ENCODE measurements around the gene PTPRR. TPM values are rescaled to one million over a fixed set of nuclear protein-coding genes. Genes with fewer than 3 reads are reported as not detected.

PTPRR gene
- total RNA-seq, 2 experiments from 2014 or later = not detected

DNA sequence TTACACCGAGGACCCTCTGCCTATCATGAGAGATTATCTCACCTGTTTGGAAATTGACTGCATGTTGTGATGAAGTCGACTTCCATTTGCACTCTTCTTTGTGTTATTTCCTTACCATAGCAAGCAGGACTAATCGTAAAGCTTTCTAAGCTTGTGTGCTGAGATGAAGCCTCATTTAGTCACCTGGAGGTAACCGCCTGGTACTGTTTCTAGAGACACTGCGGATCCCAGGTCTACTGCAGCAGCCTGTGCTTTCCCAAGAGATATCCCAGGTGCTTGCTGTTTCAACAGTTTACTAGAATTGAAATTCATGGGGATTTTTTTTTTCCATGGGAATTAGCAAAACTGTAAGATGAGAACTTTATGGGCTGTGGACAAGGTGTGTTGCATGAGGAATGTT is 131.8 kb downstream of the PTPRR start:
- Mint-ChIP-seq H3K27me3 (no peaks in the 10 kb centered on the region), H3K4me3 (no peak overlapping the region), H3K4me1 (no peaks in the 10 kb centered on the region), H3K36me3 (no peaks in the 10 kb centered on the region), H3K9me3 (ENCODE audit: low read depth) (no peaks in the 10 kb centered on the region), H3K27ac (no peak overlapping the region)
- CTCF ChIA-PET = no interaction called here
- DNase-seq = no peak
- ATAC-seq = no peak

DNA sequence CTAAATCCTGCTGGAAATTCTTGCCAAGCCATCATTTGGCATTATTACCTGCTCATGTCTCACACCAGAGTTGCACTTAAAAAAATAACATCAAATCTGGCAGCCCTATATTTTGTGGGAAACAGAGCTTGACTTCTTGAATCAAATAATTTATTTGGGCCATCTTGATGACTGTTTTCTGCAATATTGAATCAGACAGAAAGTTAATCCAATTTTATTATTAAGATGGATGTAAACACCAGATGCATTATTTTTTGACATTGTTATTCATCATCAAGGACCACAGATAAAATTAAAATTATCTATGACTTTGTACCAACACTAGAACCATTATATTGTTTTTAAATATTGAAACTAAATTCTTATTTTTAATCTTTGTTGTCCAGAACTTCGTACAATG is 132.9 kb downstream of the PTPRR start:
- Mint-ChIP-seq H3K27me3 (no peaks in the 10 kb centered on the region), H3K9me3 (ENCODE audit: low read depth) (no peaks in the 10 kb centered on the region), H3K27ac (no peak overlapping the region), H3K4me3 (no peak overlapping the region), H3K36me3 (no peaks in the 10 kb centered on the region), H3K4me1 (no peaks in the 10 kb centered on the region)
- DNase-seq (no peak), ATAC-seq (no peak)
- CTCF ChIA-PET = no interaction called here

DNA sequence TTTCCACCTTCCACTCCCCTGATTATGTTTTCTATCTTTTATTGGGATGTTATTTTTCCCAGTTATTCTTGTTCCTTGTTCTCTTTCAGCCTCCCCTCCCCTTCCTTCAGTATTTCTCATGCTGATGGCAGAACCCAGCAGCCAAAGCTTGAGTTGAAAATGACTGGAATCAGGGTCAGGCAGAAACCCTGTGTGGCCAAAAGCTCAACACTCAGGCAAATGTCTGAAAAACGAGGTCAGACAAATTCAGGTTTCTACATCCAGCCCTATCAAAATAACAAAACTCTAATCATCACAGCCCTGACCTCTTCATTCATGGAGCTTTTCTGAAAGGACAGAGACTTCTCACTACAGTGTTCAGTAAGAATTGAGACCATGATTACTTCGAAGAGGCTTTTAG is 134.6 kb downstream of the PTPRR start:
- no peak for ATAC-seq
- CTCF ChIA-PET = no interaction called here
- Mint-ChIP-seq H3K36me3 (no peaks in the 10 kb centered on the region), H3K4me3 (no peak overlapping the region), H3K27ac (no peak overlapping the region), H3K27me3 (no peaks in the 10 kb centered on the region), H3K9me3 (ENCODE audit: low read depth) (no peaks in the 10 kb centered on the region), H3K4me1 (no peaks in the 10 kb centered on the region)
- no peak for DNase-seq

DNA sequence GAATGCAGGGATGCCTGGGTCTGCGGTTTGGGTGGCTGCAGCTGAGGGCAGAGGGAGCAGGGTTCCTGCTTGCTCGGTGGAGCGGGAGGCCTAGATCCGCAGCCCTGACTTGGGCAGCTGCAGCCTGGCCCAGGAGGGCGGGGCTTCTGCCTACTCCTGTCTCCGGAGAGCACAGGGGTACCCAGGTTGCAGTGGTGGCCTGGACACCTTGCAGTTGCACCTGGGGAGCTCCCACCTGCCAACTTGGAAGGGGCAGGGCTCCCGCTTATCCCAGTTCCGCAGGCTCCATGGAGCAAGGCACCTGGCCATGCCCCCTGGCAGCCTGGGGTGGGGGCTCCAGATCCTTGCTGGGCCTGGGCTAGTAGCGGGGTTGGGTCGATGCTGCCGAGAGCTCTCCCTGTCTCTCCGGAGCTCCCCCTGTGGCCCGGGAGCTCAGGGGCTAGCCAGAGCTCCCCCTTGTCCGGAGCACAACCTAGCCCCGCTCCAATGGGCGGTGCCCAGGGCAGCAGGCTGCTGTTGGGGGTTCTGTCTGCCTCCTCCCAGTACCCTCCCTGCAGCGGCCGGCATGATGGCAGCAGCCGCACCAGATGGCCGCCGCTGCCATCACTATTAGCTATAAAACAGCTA is 136.4 kb downstream of the PTPRR start:
- DNase-seq = no peak
- Mint-ChIP-seq H3K4me1 (no peaks in the 10 kb centered on the region), H3K9me3 (ENCODE audit: low read depth) (no peaks in the 10 kb centered on the region), H3K4me3 (no peak overlapping the region), H3K27me3 (no peaks in the 10 kb centered on the region), H3K36me3 (no peaks in the 10 kb centered on the region), H3K27ac (no peak overlapping the region)
- CTCF ChIA-PET = no interaction called here
- no peak for ATAC-seq

DNA sequence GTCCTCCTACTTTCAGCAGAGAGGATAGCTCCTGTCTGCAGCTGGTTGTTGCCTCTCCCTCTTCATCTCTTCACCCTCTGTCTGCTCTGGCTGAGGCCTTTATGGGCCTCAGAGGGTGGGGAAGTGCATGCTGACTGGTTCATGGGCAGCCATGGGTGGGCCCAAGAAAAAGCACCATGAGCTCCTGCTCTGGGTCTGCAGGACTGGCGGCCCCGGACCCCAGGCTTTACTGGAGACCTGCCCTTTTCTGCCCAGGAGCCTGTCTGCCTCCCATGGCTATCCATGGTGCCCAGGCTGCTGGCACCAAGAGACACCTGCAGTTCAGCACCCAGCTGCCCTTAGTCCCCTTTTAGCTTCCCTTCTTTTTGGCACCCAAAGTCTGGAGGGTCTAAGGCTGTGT is 137.1 kb downstream of the PTPRR start:
- ATAC-seq (no peak), DNase-seq (no peak)
- Mint-ChIP-seq H3K27me3 (no peaks in the 10 kb centered on the region), H3K36me3 (no peaks in the 10 kb centered on the region), H3K4me1 (no peaks in the 10 kb centered on the region), H3K4me3 (no peak overlapping the region), H3K27ac (no peak overlapping the region), H3K9me3 (ENCODE audit: low read depth) (no peaks in the 10 kb centered on the region)
- CTCF ChIA-PET = no interaction called here

DNA sequence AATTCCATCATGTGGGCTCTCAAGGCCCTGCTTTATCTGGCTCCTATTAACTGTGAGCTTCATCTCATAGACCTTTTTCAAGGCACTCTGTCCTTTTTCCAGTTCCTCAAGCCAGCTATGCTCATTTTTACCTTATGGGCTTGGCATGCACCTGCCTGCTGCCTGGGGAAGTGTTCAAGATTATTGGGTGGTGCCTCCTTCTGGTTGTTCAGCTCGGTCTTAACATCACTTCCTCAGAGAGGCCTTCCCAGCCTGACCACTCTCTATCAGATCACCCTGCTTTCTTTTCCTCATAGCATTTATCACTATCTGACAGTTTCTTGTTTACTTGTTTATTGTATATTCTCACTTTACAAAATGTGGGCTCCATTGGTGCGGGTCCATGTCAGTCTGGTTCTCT is 141.3 kb downstream of the PTPRR start:
- Mint-ChIP-seq H3K4me3 (no peak overlapping the region), H3K27ac (no peak overlapping the region), H3K36me3 (no peaks in the 10 kb centered on the region), H3K27me3 (no peaks in the 10 kb centered on the region), H3K9me3 (ENCODE audit: low read depth) (no peaks in the 10 kb centered on the region), H3K4me1 (no peaks in the 10 kb centered on the region)
- DNase-seq (no peak), ATAC-seq (no peak)
- CTCF ChIA-PET = no interaction called here

DNA sequence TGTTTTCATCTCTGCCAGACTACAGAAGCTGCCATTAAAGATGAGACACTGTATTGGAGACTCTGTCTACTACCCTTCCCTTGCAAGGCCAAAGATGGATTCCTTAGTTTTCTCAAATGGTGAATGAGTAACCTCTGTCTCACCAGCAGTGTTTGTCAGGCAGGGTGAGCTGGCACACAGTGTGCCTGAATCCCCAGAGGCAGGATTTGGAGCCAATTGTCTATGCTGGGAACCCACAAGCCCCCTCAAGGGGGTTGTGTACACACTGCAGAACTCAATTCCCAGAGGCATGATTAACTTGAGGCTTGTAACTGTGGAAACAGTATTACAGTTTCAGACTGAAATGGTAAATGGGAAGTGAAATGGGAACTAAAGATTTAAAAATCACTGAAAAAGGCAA is 146.5 kb downstream of the PTPRR start:
- no peaks in the 10 kb centered on the region for H3K36me3 Mint-ChIP-seq
- no peak overlapping the region for H3K4me3 Mint-ChIP-seq
- no peak for ATAC-seq
- no peaks in the 10 kb centered on the region for H3K27me3 Mint-ChIP-seq
- H3K9me3 Mint-ChIP-seq (ENCODE audit: low read depth) = no peaks in the 10 kb centered on the region
- CTCF ChIA-PET = no interaction called here
- no peak overlapping the region for H3K27ac Mint-ChIP-seq
- no peaks in the 10 kb centered on the region for H3K4me1 Mint-ChIP-seq
- no peak for DNase-seq

DNA sequence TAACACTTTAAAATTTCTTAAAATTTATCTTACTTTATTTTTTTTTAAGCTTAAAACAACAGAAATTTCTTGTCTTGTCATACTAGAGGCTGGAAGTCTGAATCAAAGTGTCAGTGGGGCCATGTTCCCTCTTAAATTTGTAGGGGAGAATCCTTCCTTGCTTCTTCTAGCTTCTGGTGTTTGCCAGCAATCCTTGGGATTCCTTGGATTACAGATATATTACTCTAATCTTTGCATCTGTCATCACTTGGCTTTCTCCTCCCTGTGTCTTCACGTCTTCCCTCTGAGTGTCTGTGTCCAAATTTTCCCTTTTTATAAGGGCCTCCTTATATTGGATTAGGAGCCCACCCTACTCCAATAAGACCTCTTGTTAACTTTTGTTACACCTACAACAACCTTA is 147.7 kb downstream of the PTPRR start:
- H3K27me3 Mint-ChIP-seq = no peaks in the 10 kb centered on the region
- CTCF ChIA-PET = interaction anchor here (0.6 kb wide), 1 partner anchor 33 kb away, joined by 3 read pairs; no protein-coding TSS in a partner anchor
- ATAC-seq (no peak), DNase-seq (no peak)
- no peaks in the 10 kb centered on the region for H3K36me3 Mint-ChIP-seq
- no peaks in the 10 kb centered on the region for H3K9me3 Mint-ChIP-seq (ENCODE audit: low read depth)
- no peaks in the 10 kb centered on the region for H3K4me1 Mint-ChIP-seq
- no peak overlapping the region for H3K4me3 Mint-ChIP-seq
- H3K27ac Mint-ChIP-seq = no peak overlapping the region

DNA sequence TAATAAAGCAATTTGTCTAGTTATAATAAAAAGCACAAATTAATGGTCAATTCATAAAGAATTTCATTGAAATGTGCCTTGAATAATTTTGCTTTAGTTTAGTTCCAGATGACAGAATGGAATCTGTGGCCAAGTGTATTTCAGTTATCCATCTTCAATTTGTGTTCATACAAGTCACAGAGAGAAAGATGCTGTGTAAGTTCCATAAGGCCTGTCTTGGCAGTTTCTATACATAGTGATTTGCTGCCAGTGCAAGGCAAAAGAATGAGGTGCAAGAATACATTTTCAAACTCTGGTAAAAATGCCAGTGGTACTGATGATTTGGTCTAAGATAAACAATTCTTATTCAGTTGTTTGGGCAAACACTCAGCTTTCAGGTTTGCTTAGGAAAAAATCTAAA is 149.0 kb downstream of the PTPRR start:
- CTCF ChIA-PET = no interaction called here
- Mint-ChIP-seq H3K27ac (no peak overlapping the region), H3K4me1 (no peaks in the 10 kb centered on the region), H3K4me3 (no peak overlapping the region), H3K36me3 (no peaks in the 10 kb centered on the region), H3K9me3 (ENCODE audit: low read depth) (no peaks in the 10 kb centered on the region), H3K27me3 (no peaks in the 10 kb centered on the region)
- no peak for DNase-seq
- no peak for ATAC-seq

DNA sequence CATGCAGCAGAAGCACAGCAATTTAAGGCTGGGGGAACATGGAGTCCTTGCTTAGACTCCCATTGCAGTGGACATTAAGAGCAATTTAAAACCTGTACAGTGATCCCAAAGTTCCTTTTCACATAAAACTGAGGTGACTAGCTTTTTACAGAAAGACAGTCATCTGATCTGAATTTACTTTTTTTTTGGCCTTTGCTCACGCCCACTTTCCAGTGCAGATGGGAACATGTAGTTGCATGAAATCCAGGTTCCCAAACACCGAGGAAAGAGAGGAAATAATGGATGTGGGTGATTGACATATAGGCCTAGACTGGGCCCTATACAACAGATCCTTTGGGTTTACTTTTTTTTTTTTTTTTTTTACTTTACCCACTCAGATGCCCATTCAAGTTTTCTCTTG is 156.9 kb downstream of the PTPRR start:
- H3K27me3 Mint-ChIP-seq = no peaks in the 10 kb centered on the region
- H3K4me3 Mint-ChIP-seq = no peak overlapping the region
- CTCF ChIA-PET = no interaction called here
- no peak overlapping the region for H3K27ac Mint-ChIP-seq
- no peak for DNase-seq
- H3K9me3 Mint-ChIP-seq (ENCODE audit: low read depth) = no peaks in the 10 kb centered on the region
- H3K36me3 Mint-ChIP-seq = no peaks in the 10 kb centered on the region
- H3K4me1 Mint-ChIP-seq = no peaks in the 10 kb centered on the region
- no peak for ATAC-seq

DNA sequence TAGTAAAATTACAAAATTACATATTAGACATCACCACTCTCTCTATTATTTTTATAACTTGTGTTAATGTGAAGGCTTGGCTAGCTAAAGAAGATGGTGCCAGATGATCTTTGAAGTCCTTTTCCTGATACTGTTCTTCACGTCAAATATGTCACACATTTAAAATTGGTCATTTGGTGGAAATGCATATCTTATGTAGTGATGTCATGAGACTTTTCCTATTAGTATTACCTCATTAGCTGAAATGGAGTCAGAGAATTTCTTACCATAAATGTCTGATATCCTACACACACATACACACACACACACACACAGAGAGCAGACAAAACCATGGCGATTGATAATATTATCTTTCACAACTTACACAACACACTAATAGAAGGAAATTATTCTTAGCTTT is 158.5 kb downstream of the PTPRR start:
- DNase-seq = no peak
- no peak for ATAC-seq
- no peaks in the 10 kb centered on the region for H3K27me3 Mint-ChIP-seq
- CTCF ChIA-PET = no interaction called here
- no peaks in the 10 kb centered on the region for H3K9me3 Mint-ChIP-seq (ENCODE audit: low read depth)
- no peak overlapping the region for H3K4me3 Mint-ChIP-seq
- H3K27ac Mint-ChIP-seq = no peak overlapping the region
- H3K36me3 Mint-ChIP-seq = no peaks in the 10 kb centered on the region
- no peaks in the 10 kb centered on the region for H3K4me1 Mint-ChIP-seq

DNA sequence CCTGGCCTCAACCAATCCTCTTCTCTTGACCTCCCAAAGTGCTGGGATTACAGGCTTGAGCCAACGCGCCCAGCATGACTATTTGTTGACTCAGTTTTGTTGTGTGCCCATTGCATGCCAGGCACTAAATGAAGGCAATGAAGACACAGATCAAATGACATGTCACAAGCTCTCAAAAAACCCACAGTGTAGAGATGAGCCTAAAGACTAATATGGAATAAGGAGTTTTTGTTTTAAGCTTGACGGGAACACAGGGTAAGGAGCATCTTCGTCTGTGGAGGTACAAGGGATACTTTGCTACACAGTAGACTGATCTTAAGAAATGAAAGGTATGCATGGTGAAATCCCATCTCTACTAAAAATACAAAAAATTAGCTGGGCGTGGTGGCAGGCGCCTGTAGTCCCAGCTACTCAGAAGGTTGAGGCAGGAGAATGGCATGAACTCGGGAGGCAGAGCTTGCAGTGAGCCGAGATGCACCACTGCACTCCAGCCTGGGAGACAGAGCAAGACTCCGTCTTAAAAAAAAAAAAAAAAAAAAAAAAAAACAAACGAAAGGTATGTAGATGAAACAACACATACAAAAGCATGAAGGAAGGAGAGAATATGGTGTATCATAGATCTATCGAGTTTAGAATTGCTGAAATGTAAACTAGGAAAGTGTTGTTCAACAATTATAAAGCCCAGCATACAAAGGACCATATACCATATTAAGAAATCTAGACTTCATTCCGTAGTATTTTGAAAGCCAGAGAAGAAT is 161.2 kb downstream of the PTPRR start:
- Mint-ChIP-seq H3K4me3 (no peak overlapping the region), H3K36me3 (no peaks in the 10 kb centered on the region), H3K27ac (no peak overlapping the region), H3K9me3 (ENCODE audit: low read depth) (no peaks in the 10 kb centered on the region), H3K4me1 (peaks cover 7% of the 10 kb centered on the region), H3K27me3 (peaks cover under 1% of the 10 kb centered on the region)
- CTCF ChIA-PET = no interaction called here
- ATAC-seq (no peak), DNase-seq (no peak)

DNA sequence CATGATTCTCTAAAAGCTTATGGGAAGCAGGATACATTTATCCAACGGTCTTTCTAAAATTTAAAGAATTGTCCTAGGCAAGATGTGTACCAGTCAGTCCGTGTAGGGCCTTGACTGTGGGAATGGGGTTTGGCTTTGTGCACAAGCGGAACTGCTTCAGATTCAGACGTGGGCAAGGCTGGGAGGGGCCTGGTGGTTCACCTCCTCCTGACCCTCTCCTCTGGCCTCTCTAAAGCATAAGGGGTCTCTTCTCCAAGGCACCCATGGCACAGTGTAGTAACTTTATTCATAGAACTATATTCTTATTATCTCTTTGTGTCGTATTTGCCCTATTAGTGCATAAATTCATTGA is 162.1 kb downstream of the PTPRR start:
- Mint-ChIP-seq H3K4me3 (no peak overlapping the region), H3K27ac (no peak overlapping the region), H3K36me3 (no peaks in the 10 kb centered on the region), H3K27me3 (peaks cover 7% of the 10 kb centered on the region), H3K4me1 (peaks cover 7% of the 10 kb centered on the region), H3K9me3 (ENCODE audit: low read depth) (no peaks in the 10 kb centered on the region)
- DNase-seq = no peak
- CTCF ChIA-PET = no interaction called here
- no peak for ATAC-seq

DNA sequence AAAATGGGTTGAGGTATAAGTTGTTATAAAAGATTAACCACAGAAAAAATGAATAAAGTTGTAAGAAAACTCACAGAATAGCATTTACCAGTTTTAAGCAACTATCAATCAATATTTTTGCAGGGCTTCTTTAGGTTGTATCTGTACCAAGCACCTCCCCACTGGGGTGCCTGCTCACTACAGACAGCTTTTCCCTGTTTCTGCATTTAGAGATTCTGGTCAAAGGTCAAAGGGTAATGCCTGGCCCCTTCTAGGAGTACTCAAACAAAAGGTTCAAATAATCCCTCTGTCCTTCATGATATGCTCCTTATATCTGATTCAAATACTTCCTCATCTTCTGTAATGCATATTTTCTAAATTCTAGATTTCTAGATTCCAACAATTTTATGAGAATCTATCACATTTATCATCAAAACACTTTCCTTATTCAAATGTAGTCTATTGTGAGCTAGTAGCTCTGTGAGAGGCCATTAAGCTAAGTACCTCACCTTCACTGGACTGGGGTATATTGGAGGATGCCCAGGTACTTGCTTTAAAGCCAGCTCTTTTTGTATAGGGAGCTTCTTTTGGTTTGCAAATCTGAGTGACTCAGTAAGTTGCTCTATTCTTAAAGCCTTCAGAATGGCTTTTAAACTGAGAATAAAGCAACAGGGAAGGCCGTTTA is 162.6 kb downstream of the PTPRR start:
- Mint-ChIP-seq H3K36me3 (no peaks in the 10 kb centered on the region), H3K4me3 (no peak overlapping the region), H3K9me3 (ENCODE audit: low read depth) (no peaks in the 10 kb centered on the region), H3K4me1 (peaks cover 7% of the 10 kb centered on the region), H3K27me3 (peaks cover 7% of the 10 kb centered on the region), H3K27ac (no peak overlapping the region)
- CTCF ChIA-PET = no interaction called here
- no peak for DNase-seq
- ATAC-seq = no peak

All from activated CD8-positive, alpha-beta memory T cell treated with anti-CD3 and anti-CD28 coated beads, Interleukin-2, amount 10 ng/mL, durations not matched to agents 7 days and 5 days (primary cell).